Right cardiac atrium (tissue), 5 donors: ENCODE data around the gene CLIC6. TPM values are rescaled to one million over a fixed set of nuclear protein-coding genes. Genes with fewer than 3 reads are reported as not detected.

ENCODE experiments used
- ATAC-seq, 2 donors: fragments of 200-7000 bp; cut with Tn5 transposase; one replicate each; pipeline versions ENCODE4 v1.8.0 to v1.9.1; 2020; ENCODE audit warnings: moderate library complexity in 2 of 2, mild to moderate bottlenecking in 1 of 2
- DNase-seq, 3 donors: peaks; one replicate each; pipeline ENCODE4 v3.0.0-alpha.2; 2020
- H3K27ac ChIP-seq: one replicate; pipeline ENCODE4 v1.5.1; 2013; ENCODE audit warnings: mild to moderate bottlenecking, low read length, control low read depth, moderate library complexity
- H3K27me3 ChIP-seq: one replicate; pipeline ENCODE4 v1.6.1; 2013; ENCODE audit not compliant: control insufficient read depth, insufficient read depth
- H3K4me1 ChIP-seq: one replicate; pipeline ENCODE4 v1.6.1; 2013; ENCODE audit warnings: low read length; ENCODE audit not compliant: control insufficient read depth, insufficient read depth
- H3K4me3 ChIP-seq: one replicate; pipeline ENCODE4 v1.5.1; 2013; ENCODE audit warnings: low read length, control low read depth
- H3K9me3 ChIP-seq: one replicate; pipeline ENCODE4 v1.6.1; 2013; ENCODE audit warnings: low read length; ENCODE audit not compliant: control insufficient read depth
- WGBS: extraction: QIAGEN DNeasy Blood & Tissue Kit; methylation state at CpG from one replicate; pipeline ENCODE4 v1.1.7; 2013; 5-methylcytosine and 5-hydroxymethylcytosine counted together
- intact Hi-C, 4 donors: fragments of 100-400 bp; cut with DNase I; formaldehyde crosslinking; loops; one replicate each; pipeline versions ENCODE4 v1.11.0 to v1.14.0; 2022 to 2023
- long read RNA-seq, 4 donors: library from polyadenylated mRNA; unstranded; transcript quantifications; one replicate each; pipeline ENCODE4 v2.0.0, GENCODE V29; 2020 to 2021
- polyA plus RNA-seq: library from polyadenylated mRNA; stranded (reverse); fragments of 200-250 nt; gene quantifications from one replicate; pipeline ENCODE4 v1.2.3, GENCODE V29; 2013
- total RNA-seq, 4 donors: library from RNA; stranded (reverse); fragmentation: NEBNext Ultra II Directional; extraction: Animal tissue kit (Norgen Biotek cat#: 25700); gene quantifications; one replicate each; pipeline ENCODE4 v1.2.1, GENCODE V29; 2021
- donor health status: healthy with polysubstance abuse.
- donor health status: DM: no; HTN: yes; CAD: no.
- donor health status: DM: no; HTN: no; CAD: no.
- donor health status: DM: no; HTN: yes; CAD: no; lungs with severe emphysema.
- donor health status: DM: yes; HTN: yes; CAD: no.

Gene CLIC6
- total RNA-seq = 10 to 100 TPM in 3 of 4 donors, 1 to 10 TPM in 1; 7.1 to 13.7 (median 12.8) TPM
- polyA plus RNA-seq = 6.1 TPM
- long read RNA-seq, donor 1, partial matches to known transcripts = 2 of 12 reads
- long read RNA-seq, donor 1, other reads (novel, unspliced or antisense) = 5 of 12 reads
- long read RNA-seq, donor 2, transcript CLIC6-202 (7 exons, 3,860 nt) = major isoform, 5 of 10 reads
- long read RNA-seq, donor 2, partial matches to known transcripts = 1 of 10 reads
- long read RNA-seq, donor 2, other reads (novel, unspliced or antisense) = 3 of 10 reads
- long read RNA-seq, donor 3, partial matches to known transcripts = 3 of 9 reads
- long read RNA-seq, donor 3, other reads (novel, unspliced or antisense) = 1 of 9 reads
- long read RNA-seq, donor 4, transcript CLIC6-202 (7 exons, 3,860 nt) = major isoform, 5 of 10 reads
- long read RNA-seq, donor 4, partial matches to known transcripts = 2 of 10 reads
- long read RNA-seq, donor 4, other reads (novel, unspliced or antisense) = 0 of 10 reads

DNA sequence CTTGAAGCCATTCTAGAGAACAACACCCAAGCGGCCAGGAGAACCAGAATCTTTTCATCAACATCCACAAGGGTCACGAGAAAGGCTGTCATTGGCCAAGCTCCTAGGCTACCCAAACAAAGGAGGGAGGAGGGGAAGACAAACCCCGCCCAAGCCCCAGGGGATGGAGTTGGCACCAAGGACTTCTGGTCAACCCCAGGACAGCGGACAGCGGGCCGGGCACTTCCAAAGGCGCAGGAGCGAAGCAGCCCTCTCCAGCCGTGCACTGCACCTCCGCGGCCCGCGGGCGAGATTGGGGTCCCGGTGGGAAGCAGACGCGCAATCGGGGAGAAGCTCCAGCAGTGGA is at the start of gene CLIC6:
Gene CLIC6, plus strand, starts transcription at position 192 of the 346 bp plus-strand sequence. CDS start 395 bp downstream, outside the sequence.
- peak within 1 kb of the TSS; percentile 42 for H3K4me3 ChIP-seq
- no peaks in the 10 kb centered on the region for H3K4me1 ChIP-seq
- intact Hi-C loops = no loop called here
- H3K9me3 ChIP-seq = no peaks in the 10 kb centered on the region
- H3K27ac ChIP-seq = no peak within 1 kb of the TSS
- H3K27me3 ChIP-seq = no peaks in the 10 kb centered on the region
- ATAC-seq (peak; percentile 39 to 48), DNase-seq (peak; percentile 19 to 65 (median 56))
- 21% methylated on average over 18 of the region's 18 CpGs for WGBS

- 70% methylated on average over 8 of the region's 8 CpGs for WGBS
- H3K9me3 ChIP-seq = no peaks in the 10 kb centered on the region
- ATAC-seq = peak; percentile 77 to 82
- H3K27me3 ChIP-seq = no peaks in the 10 kb centered on the region
- DNase-seq = peak in 1 of 3 donors; percentile 29
- intact Hi-C loops = no loop called here
- H3K27ac ChIP-seq = peak overlapping the region; percentile 55
- H3K4me1 ChIP-seq = no peaks in the 10 kb centered on the region
- no peak overlapping the region for H3K4me3 ChIP-seq
Measured at GRCh38 chr21:34619841-34620665, 48.7 kb upstream of the CLIC6 start.

- 76% methylated on average over 4 of the region's 4 CpGs for WGBS
- H3K27ac ChIP-seq = no peak overlapping the region
- no peak for ATAC-seq
- no peak overlapping the region for H3K4me3 ChIP-seq
- H3K27me3 ChIP-seq = no peaks in the 10 kb centered on the region
- intact Hi-C loops = no loop called here
- DNase-seq = no peak
- H3K4me1 ChIP-seq = no peaks in the 10 kb centered on the region
- no peaks in the 10 kb centered on the region for H3K9me3 ChIP-seq
Measured at GRCh38 chr21:34621434-34622350, 47.1 kb upstream of the CLIC6 start.

DNA sequence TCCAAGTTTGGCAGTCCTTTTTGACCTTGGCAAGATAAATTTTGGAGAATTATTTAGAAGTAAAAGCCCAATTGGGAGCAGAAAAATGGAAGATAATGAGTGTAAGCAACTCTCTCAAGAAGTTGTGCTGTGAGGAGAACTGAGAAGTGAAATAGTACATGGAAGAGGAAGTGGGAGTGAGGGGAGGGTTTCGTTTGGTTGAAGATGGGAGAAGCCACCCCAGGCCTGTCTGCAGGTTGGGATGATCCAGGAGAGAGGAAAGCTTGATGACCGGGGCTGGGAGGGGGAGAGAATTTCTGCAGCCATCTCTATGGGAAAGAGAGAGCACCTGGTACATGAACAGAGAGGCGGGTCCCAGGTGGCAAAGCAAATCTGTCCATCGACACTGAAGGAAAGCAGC is 45.3 kb upstream of the CLIC6 start:
- DNase-seq (no peak), ATAC-seq (no peak)
- Histone ChIP-seq H3K4me3 (no peak overlapping the region), H3K9me3 (no peaks in the 10 kb centered on the region), H3K4me1 (no peaks in the 10 kb centered on the region), H3K27ac (no peak overlapping the region), H3K27me3 (no peaks in the 10 kb centered on the region)
- WGBS = 75% methylated on average over 4 of the region's 4 CpGs
- intact Hi-C loops = no loop called here

DNA sequence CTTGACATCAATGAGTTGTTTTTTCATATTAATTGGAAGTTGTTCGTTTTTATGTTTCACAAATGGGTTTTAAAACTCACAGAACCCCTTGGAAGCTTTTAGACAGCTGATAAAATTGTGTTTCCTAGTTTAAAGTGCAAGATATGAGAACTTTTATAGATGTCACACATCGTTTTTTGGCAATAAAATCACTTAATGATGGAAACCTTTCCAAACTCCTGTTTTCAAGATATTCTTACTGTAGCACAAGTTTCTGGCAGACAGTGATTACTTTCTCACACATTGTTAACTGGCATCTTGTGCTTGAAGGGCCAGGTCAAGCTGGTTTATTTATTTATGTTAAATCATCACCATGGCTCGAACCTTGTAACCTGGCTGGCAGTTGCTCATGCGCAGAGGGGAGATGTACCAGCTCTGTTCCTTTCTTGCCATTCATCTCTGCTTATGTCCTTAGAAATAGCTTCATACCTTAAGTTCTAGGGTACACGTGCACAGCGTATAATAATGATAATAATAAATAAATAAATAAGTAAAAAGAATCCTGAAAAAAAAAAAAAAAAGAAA is 43.7 kb upstream of the CLIC6 start:
- H3K4me1 ChIP-seq = no peaks in the 10 kb centered on the region
- ATAC-seq (peak; percentile 40 to 59), DNase-seq (peak in 1 of 3 donors; percentile 66)
- 37% methylated on average over 6 of the region's 6 CpGs for WGBS
- H3K9me3 ChIP-seq = no peaks in the 10 kb centered on the region
- H3K27ac ChIP-seq = no peak overlapping the region
- no peak overlapping the region for H3K4me3 ChIP-seq
- intact Hi-C loops = no loop called here
- no peaks in the 10 kb centered on the region for H3K27me3 ChIP-seq

DNA sequence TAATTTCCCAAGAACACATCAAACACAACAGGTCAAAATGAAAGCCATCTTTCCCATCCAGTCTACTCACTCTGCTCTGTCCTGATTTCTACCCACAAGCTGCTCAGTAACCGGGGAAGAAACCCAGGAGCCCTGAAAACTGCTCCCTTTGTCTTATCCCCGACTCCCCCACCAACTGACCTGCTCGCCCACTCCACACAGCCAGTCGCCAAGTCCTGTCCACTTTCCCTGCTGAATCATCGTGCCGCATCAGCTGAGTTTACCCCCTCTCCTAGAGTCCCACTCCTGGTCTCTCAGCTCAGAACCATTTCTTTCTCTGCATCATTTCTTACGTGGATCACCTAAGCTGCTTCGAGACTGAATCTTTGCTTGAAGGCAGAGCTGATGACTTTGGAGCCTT is 42.7 kb upstream of the CLIC6 start:
- no peaks in the 10 kb centered on the region for H3K9me3 ChIP-seq
- ATAC-seq = no peak
- intact Hi-C loops = no loop called here
- DNase-seq = no peak
- no peaks in the 10 kb centered on the region for H3K27me3 ChIP-seq
- H3K27ac ChIP-seq = no peak overlapping the region
- H3K4me3 ChIP-seq = no peak overlapping the region
- H3K4me1 ChIP-seq = no peaks in the 10 kb centered on the region
- 84% methylated on average over 8 of the region's 8 CpGs for WGBS

DNA sequence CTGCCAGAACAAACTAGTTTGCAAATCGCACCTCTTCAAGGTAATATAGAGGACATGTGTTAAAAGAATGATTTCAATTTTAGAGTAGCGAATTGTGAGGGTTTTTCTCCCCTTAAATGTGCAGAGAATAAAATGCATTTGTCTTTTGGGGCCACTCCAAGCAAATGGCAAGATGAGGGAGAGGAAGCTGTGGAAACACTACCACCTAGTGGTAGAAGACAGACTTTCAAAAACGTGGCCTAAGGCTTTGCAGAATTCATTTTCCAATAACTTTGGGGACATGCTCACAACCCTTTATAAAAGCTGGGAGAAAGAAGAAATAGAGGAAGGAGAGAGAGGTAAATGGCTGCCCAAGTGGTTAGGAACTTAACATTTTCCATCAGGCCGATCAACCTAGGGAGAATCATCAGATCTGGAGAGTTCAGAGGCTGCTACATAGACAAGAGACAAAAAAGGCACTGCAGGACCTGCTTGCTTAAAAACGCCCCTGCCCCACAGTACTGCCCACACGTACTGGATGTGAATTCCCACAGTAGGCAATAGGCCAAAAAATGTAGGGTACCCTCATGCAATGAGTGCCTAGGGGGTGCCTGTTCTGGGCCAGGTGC is 38.2 kb upstream of the CLIC6 start:
- no peaks in the 10 kb centered on the region for H3K9me3 ChIP-seq
- no peaks in the 10 kb centered on the region for H3K4me1 ChIP-seq
- H3K4me3 ChIP-seq = no peak overlapping the region
- ATAC-seq = peak; percentile 53 to 59
- intact Hi-C loops = no loop called here
- H3K27ac ChIP-seq = no peak overlapping the region
- 7% methylated on average over 6 of the region's 6 CpGs for WGBS
- H3K27me3 ChIP-seq = no peaks in the 10 kb centered on the region
- DNase-seq = no peak

DNA sequence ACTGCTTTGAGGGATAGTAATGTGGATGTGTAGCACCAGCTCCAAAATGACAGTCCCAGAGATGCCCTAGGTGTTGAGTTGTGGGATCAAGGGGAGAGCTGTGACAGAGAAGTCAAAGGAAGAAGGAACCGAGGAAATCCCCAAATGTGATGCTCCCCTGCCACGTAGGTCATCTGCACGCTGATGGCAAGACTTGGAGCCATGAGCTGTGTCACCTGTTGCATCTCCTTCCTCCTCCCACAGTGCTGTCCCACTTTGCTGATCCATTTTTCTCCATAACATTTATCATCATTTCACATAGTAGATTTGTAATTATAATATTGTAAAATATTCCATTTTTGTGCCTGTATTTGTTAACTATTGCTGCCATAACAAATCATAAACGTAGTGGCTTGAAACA is 36.3 kb upstream of the CLIC6 start:
- Histone ChIP-seq H3K27ac (no peak overlapping the region), H3K4me1 (no peaks in the 10 kb centered on the region), H3K27me3 (no peaks in the 10 kb centered on the region), H3K4me3 (no peak overlapping the region), H3K9me3 (no peaks in the 10 kb centered on the region)
- no peak for DNase-seq
- 69% methylated on average over 4 of the region's 4 CpGs for WGBS
- intact Hi-C loops = no loop called here
- no peak for ATAC-seq

GRCh38 chr21:34635307-34635706 is 33.5 kb upstream of the CLIC6 start:
- 66% methylated on average over 3 of the region's 3 CpGs for WGBS
- H3K27ac ChIP-seq = no peak overlapping the region
- ATAC-seq (no peak), DNase-seq (no peak)
- intact Hi-C loops = no loop called here
- no peak overlapping the region for H3K4me3 ChIP-seq
- no peaks in the 10 kb centered on the region for H3K4me1 ChIP-seq
- no peaks in the 10 kb centered on the region for H3K9me3 ChIP-seq
- no peaks in the 10 kb centered on the region for H3K27me3 ChIP-seq

DNA sequence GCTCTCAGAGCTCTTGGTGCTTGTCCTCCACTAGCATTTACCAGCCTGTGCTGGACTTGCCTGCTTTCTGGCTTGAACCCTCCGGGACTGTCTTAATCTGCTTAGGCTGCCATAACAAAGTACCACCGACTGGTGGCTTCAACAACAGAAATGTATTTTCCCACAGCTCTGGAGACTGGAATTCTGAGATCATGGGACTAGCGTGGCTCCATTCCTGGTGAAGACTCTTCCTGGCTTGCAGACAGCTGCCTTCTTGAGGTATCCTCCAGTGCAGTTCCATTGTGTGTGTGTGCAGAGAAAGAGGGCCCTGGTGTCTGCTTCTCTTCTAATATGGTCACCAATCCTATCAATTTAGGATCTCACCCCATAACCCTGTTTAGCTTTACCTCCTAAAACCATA is 31.8 kb upstream of the CLIC6 start:
- Histone ChIP-seq H3K27me3 (no peaks in the 10 kb centered on the region), H3K4me3 (no peak overlapping the region), H3K27ac (no peak overlapping the region), H3K9me3 (no peaks in the 10 kb centered on the region), H3K4me1 (no peaks in the 10 kb centered on the region)
- WGBS = 69% methylated on average over 3 of the region's 3 CpGs
- DNase-seq (no peak), ATAC-seq (no peak)
- intact Hi-C loops = no loop called here
